ENCODE measurements around the gene CKAP5.

CKAP5 gene

GRCh38 chr11:46760429-46761128 lies 85.5 kb downstream of the CKAP5 start:
- Histone ChIP-seq H3K4me1 (ENCODE audit: control insufficient read depth, insufficient read depth, low read length) (peaks cover 4% of the 10 kb centered on the region), H3K9me3 (ENCODE audit: control insufficient read depth, insufficient read depth, low read length) (no peaks in the 10 kb centered on the region), H3K4me3 (ENCODE audit: low read depth, low read length) (no peak overlapping the region), H3K27me3 (ENCODE audit: control insufficient read depth, insufficient read depth, low read length) (no peaks in the 10 kb centered on the region), H3K36me3 (ENCODE audit: control insufficient read depth, insufficient read depth, low read length) (peaks cover 35% of the 10 kb centered on the region), H3K9ac (ENCODE audit: low read depth, low read length) (no peak overlapping the region)

- no peak overlapping the region for H3K9ac ChIP-seq (ENCODE audit: low read depth, low read length)
- peaks cover 42% of the 10 kb centered on the region for H3K36me3 ChIP-seq (ENCODE audit: control insufficient read depth, insufficient read depth, low read length)
- no peaks in the 10 kb centered on the region for H3K9me3 ChIP-seq (ENCODE audit: control insufficient read depth, insufficient read depth, low read length)
- no peak overlapping the region for H3K4me3 ChIP-seq (ENCODE audit: low read depth, low read length)
- H3K27me3 ChIP-seq (ENCODE audit: control insufficient read depth, insufficient read depth, low read length), result no peaks in the 10 kb centered on the region
- no peaks in the 10 kb centered on the region for H3K4me1 ChIP-seq (ENCODE audit: control insufficient read depth, insufficient read depth, low read length)
These were observed 86.9 kb downstream of the CKAP5 start for GRCh38 chr11:46759196-46759595.

GRCh38 chr11:46755962-46756361 lies 90.1 kb downstream of the CKAP5 start:
- Histone ChIP-seq H3K4me3 (ENCODE audit: low read depth, low read length) (no peak overlapping the region), H3K36me3 (ENCODE audit: control insufficient read depth, insufficient read depth, low read length) (peaks cover 32% of the 10 kb centered on the region), H3K9ac (ENCODE audit: low read depth, low read length) (no peak overlapping the region), H3K27me3 (ENCODE audit: control insufficient read depth, insufficient read depth, low read length) (no peaks in the 10 kb centered on the region), H3K4me1 (ENCODE audit: control insufficient read depth, insufficient read depth, low read length) (no peaks in the 10 kb centered on the region), H3K9me3 (ENCODE audit: control insufficient read depth, insufficient read depth, low read length) (no peaks in the 10 kb centered on the region)

- Histone ChIP-seq H3K36me3 (ENCODE audit: control insufficient read depth, insufficient read depth, low read length) (peaks cover 61% of the 10 kb centered on the region), H3K9me3 (ENCODE audit: control insufficient read depth, insufficient read depth, low read length) (no peaks in the 10 kb centered on the region), H3K4me3 (ENCODE audit: low read depth, low read length) (no peak overlapping the region), H3K27me3 (ENCODE audit: control insufficient read depth, insufficient read depth, low read length) (no peaks in the 10 kb centered on the region), H3K9ac (ENCODE audit: low read depth, low read length) (no peak overlapping the region), H3K4me1 (ENCODE audit: control insufficient read depth, insufficient read depth, low read length) (no peaks in the 10 kb centered on the region)
These were observed 98.9 kb downstream of the CKAP5 start for GRCh38 chr11:46747150-46747549.

GRCh38 chr11:46745995-46746394 lies 100.1 kb downstream of the CKAP5 start:
- no peaks in the 10 kb centered on the region for H3K27me3 ChIP-seq (ENCODE audit: control insufficient read depth, insufficient read depth, low read length)
- no peak overlapping the region for H3K9ac ChIP-seq (ENCODE audit: low read depth, low read length)
- no peak overlapping the region for H3K4me3 ChIP-seq (ENCODE audit: low read depth, low read length)
- no peaks in the 10 kb centered on the region for H3K9me3 ChIP-seq (ENCODE audit: control insufficient read depth, insufficient read depth, low read length)
- H3K4me1 ChIP-seq (ENCODE audit: control insufficient read depth, insufficient read depth, low read length), result no peaks in the 10 kb centered on the region
- H3K36me3 ChIP-seq (ENCODE audit: control insufficient read depth, insufficient read depth, low read length), result peaks cover 59% of the 10 kb centered on the region

- Histone ChIP-seq H3K27me3 (ENCODE audit: control insufficient read depth, insufficient read depth, low read length) (no peaks in the 10 kb centered on the region), H3K9ac (ENCODE audit: low read depth, low read length) (no peak overlapping the region), H3K4me3 (ENCODE audit: low read depth, low read length) (no peak overlapping the region), H3K9me3 (ENCODE audit: control insufficient read depth, insufficient read depth, low read length) (no peaks in the 10 kb centered on the region), H3K4me1 (ENCODE audit: control insufficient read depth, insufficient read depth, low read length) (no peaks in the 10 kb centered on the region), H3K36me3 (ENCODE audit: control insufficient read depth, insufficient read depth, low read length) (peaks cover 52% of the 10 kb centered on the region)
These were observed 100.8 kb downstream of the CKAP5 start for GRCh38 chr11:46745328-46745727.

GRCh38 chr11:46743693-46744339 lies 102.3 kb downstream of the CKAP5 start:
- Histone ChIP-seq H3K36me3 (ENCODE audit: control insufficient read depth, insufficient read depth, low read length) (peaks cover 44% of the 10 kb centered on the region), H3K9me3 (ENCODE audit: control insufficient read depth, insufficient read depth, low read length) (no peaks in the 10 kb centered on the region), H3K9ac (ENCODE audit: low read depth, low read length) (no peak overlapping the region), H3K4me3 (ENCODE audit: low read depth, low read length) (no peak overlapping the region), H3K4me1 (ENCODE audit: control insufficient read depth, insufficient read depth, low read length) (no peaks in the 10 kb centered on the region), H3K27me3 (ENCODE audit: control insufficient read depth, insufficient read depth, low read length) (no peaks in the 10 kb centered on the region)

- H3K9me3 ChIP-seq (ENCODE audit: control insufficient read depth, insufficient read depth, low read length), result no peaks in the 10 kb centered on the region
- no peaks in the 10 kb centered on the region for H3K27me3 ChIP-seq (ENCODE audit: control insufficient read depth, insufficient read depth, low read length)
- no peak overlapping the region for H3K9ac ChIP-seq (ENCODE audit: low read depth, low read length)
- H3K36me3 ChIP-seq (ENCODE audit: control insufficient read depth, insufficient read depth, low read length), result peaks cover 41% of the 10 kb centered on the region
- no peak overlapping the region for H3K4me3 ChIP-seq (ENCODE audit: low read depth, low read length)
- H3K4me1 ChIP-seq (ENCODE audit: control insufficient read depth, insufficient read depth, low read length), result no peaks in the 10 kb centered on the region
These were observed 103.0 kb downstream of the CKAP5 start for GRCh38 chr11:46743043-46743442.

- H3K4me1 ChIP-seq (ENCODE audit: control insufficient read depth, insufficient read depth, low read length), result no peaks in the 10 kb centered on the region
- H3K36me3 ChIP-seq (ENCODE audit: control insufficient read depth, insufficient read depth, low read length), result peaks cover 29% of the 10 kb centered on the region
- H3K9me3 ChIP-seq (ENCODE audit: control insufficient read depth, insufficient read depth, low read length), result no peaks in the 10 kb centered on the region
- H3K9ac ChIP-seq (ENCODE audit: low read depth, low read length), result no peak overlapping the region
- H3K27me3 ChIP-seq (ENCODE audit: control insufficient read depth, insufficient read depth, low read length), result no peaks in the 10 kb centered on the region
- H3K4me3 ChIP-seq (ENCODE audit: low read depth, low read length), result no peak overlapping the region
These were observed 104.2 kb downstream of the CKAP5 start for GRCh38 chr11:46741600-46742484.

- peaks cover 13% of the 10 kb centered on the region for H3K36me3 ChIP-seq (ENCODE audit: control insufficient read depth, insufficient read depth, low read length)
- no peaks in the 10 kb centered on the region for H3K27me3 ChIP-seq (ENCODE audit: control insufficient read depth, insufficient read depth, low read length)
These were observed 107.2 kb downstream of the CKAP5 start for GRCh38 chr11:46738887-46739286.

GRCh38 chr11:46737699-46738098 lies 108.4 kb downstream of the CKAP5 start:
- Histone ChIP-seq H3K36me3 (ENCODE audit: control insufficient read depth, insufficient read depth, low read length) (peaks cover 2% of the 10 kb centered on the region), H3K4me1 (ENCODE audit: control insufficient read depth, insufficient read depth, low read length) (no peaks in the 10 kb centered on the region), H3K9ac (ENCODE audit: low read depth, low read length) (no peak overlapping the region), H3K4me3 (ENCODE audit: low read depth, low read length) (no peak overlapping the region), H3K27me3 (ENCODE audit: control insufficient read depth, insufficient read depth, low read length) (no peaks in the 10 kb centered on the region), H3K9me3 (ENCODE audit: control insufficient read depth, insufficient read depth, low read length) (no peaks in the 10 kb centered on the region)

More at GRCh38 chr11:46738887-46739286, 107.2 kb downstream of the CKAP5 start:
- Histone ChIP-seq H3K4me3 (ENCODE audit: low read depth, low read length) (no peak overlapping the region), H3K9ac (ENCODE audit: low read depth, low read length) (no peak overlapping the region), H3K9me3 (ENCODE audit: control insufficient read depth, insufficient read depth, low read length) (no peaks in the 10 kb centered on the region), H3K4me1 (ENCODE audit: control insufficient read depth, insufficient read depth, low read length) (no peaks in the 10 kb centered on the region)

Measured in iPS-15b (cell line).